Ascending aorta (tissue), 2 donors: Measurements from ENCODE around the gene MRM1. TPM values are rescaled to one million over a fixed set of nuclear protein-coding genes. Genes with fewer than 3 reads are reported as not detected.
A peak's percentile ranks its signal among the peaks of the same experiment; 100 is the strongest.
"Not testable (repeated sequence)": the region's sequence is repeated elsewhere in the genome, so short reads cannot be mapped to it uniquely, and the experiment has no call there.

ENCODE experiments used
- DNase-seq, 2 donors: peaks; one replicate each; pipeline ENCODE4 v3.0.0-alpha.2; 2019; ENCODE audit warnings: low spot score in 2 of 2
- H3K27ac ChIP-seq, 2 donors: fragments of 200-600 bp; sonication (generic); one replicate each; pipeline ENCODE4 v1.5.1; 2016 to 2017; ENCODE audit warnings: mild to moderate bottlenecking in 1 of 2
- H3K27me3 ChIP-seq: fragments of 200-600 bp; sonication (generic); one replicate; pipeline ENCODE4 v1.5.1; 2017
- H3K36me3 ChIP-seq, 2 donors: fragments of 200-600 bp; sonication (generic); one replicate each; pipeline ENCODE4 v1.5.1; 2016
- H3K4me1 ChIP-seq, 2 donors: fragments of 200-600 bp; sonication (generic); one replicate each; pipeline ENCODE4 v1.5.1; 2016 to 2017; ENCODE audit warnings: mild to moderate bottlenecking in 1 of 2
- H3K4me3 ChIP-seq, 2 donors: fragments of 200-600 bp; sonication (generic); one replicate each; pipeline ENCODE4 v1.5.1; 2016 to 2017; ENCODE audit warnings: mild to moderate bottlenecking in 1 of 2
- H3K9me3 ChIP-seq, 2 donors: fragments of 200-600 bp; sonication (generic); one replicate each; pipeline ENCODE4 v1.5.1; 2016
- intact Hi-C: fragments of 100-400 bp; cut with DNase I; formaldehyde crosslinking; loops from one replicate; pipeline ENCODE4 v1.15.1; 2023
- total RNA-seq: library from RNA; depleted of rRNA; stranded (reverse); fragments of >200 nt; gene quantifications from one replicate; pipeline ENCODE4 v1.1.0, GENCODE V29; 2016
- TF ChIP-seq, protein P1 (sequence below), 3 experiments: fragments of 200-600 bp in 2 of 3; fragments of 450-650 bp in 1 of 3; sonication (generic) in 2 of 3; IDR thresholded peaks; one replicate each; pipeline ENCODE4 v1.5.1; 2016 to 2019; ENCODE audit warnings: antibody characterized with exemption in 3 of 3, mild to moderate bottlenecking in 1 of 3, moderate library complexity in 1 of 3

The MRM1 gene
- total RNA-seq, 1 donor from 2014 or later, result not detected

DNA sequence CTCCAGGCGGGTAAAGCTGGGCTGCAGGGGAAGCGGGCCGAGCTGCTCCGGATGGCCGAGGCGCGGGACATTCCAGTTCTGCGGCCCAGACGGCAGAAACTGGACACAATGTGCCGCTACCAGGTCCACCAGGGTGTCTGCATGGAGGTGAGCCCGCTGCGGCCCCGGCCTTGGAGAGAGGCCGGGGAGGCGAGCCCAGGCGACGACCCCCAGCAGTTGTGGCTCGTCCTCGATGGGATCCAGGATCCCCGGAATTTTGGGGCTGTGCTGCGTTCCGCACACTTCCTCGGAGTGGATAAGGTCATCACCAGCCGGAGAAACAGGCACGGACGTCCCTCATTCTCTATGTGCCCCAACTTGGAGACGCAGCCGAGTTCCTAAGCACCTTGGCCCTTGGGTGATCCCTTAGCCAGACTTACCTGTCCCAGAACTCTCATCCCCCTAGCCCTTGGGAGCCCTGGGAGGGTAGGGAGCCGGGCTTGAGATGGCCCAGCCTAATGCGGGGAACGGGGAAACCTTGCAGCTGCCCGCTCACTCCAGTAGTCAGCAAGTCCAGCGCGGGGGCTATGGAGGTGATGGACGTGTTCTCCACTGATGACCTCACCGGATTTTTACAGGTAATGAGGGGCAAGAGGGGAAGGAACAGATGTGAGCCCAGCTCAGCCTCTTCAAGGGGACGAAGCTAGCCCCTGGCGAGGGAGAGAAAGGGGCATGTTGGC lies 806 bp downstream of the MRM1 start:
- Histone ChIP-seq H3K36me3 (no peaks in the 10 kb centered on the region), H3K27me3 (no peaks in the 10 kb centered on the region), H3K4me3 (peak overlapping the region; percentile 73 to 95), H3K4me1 (peaks cover 3 to 20% of the 10 kb centered on the region in 2 donors), H3K9me3 (no peaks in the 10 kb centered on the region), H3K27ac (peak overlapping the region; percentile 87)
- TF ChIP-seq, protein P1, sequence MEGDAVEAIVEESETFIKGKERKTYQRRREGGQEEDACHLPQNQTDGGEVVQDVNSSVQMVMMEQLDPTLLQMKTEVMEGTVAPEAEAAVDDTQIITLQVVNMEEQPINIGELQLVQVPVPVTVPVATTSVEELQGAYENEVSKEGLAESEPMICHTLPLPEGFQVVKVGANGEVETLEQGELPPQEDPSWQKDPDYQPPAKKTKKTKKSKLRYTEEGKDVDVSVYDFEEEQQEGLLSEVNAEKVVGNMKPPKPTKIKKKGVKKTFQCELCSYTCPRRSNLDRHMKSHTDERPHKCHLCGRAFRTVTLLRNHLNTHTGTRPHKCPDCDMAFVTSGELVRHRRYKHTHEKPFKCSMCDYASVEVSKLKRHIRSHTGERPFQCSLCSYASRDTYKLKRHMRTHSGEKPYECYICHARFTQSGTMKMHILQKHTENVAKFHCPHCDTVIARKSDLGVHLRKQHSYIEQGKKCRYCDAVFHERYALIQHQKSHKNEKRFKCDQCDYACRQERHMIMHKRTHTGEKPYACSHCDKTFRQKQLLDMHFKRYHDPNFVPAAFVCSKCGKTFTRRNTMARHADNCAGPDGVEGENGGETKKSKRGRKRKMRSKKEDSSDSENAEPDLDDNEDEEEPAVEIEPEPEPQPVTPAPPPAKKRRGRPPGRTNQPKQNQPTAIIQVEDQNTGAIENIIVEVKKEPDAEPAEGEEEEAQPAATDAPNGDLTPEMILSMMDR (IDR thresholded peaks at IDR 0.05), result no peak
- DNase-seq, result no peak
- intact Hi-C loops, result loop anchor here (2.0 to 5.0 kb wide), 4 partner anchors 345 to 1005 kb away; partner anchors contain the start of genes AATF, ACACA, SYNRG and TADA2A

DNA sequence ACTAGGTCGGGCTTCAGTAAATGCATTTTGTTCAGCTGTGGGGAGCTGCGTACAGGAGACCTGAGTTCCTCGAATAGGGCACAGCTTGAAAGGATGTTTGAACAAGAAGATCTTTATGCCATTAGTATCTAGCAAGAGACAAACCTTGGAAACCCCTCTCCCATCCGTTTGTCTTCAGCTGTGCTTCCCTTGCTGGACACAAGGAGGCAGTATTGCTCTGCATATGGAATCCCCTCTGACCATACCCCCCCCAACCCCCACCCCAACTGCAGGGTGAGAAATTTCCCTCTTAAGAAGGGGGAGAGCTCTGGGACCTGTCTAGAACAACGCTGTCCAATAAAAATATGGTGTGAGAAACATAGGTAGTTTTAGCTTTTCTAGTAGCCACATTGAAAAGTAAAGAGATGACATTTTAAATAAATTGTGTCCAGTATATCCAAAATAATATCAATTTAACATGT lies 1.6 kb downstream of the MRM1 start:
- peak overlapping the region; percentile 73 to 95 for H3K4me3 ChIP-seq
- H3K4me1 ChIP-seq, result peaks cover 3 to 20% of the 10 kb centered on the region in 2 donors
- intact Hi-C loops, result loop anchor here (2.0 to 5.0 kb wide), 4 partner anchors 344 to 1004 kb away; partner anchors contain the start of genes AATF, ACACA, SYNRG and TADA2A
- no peaks in the 10 kb centered on the region for H3K36me3 ChIP-seq
- no peaks in the 10 kb centered on the region for H3K9me3 ChIP-seq
- H3K27me3 ChIP-seq, result no peaks in the 10 kb centered on the region
- DNase-seq, result peak in 1 of 2 donors; percentile 80
- H3K27ac ChIP-seq, result no peak overlapping the region
- TF ChIP-seq, protein P1 (IDR thresholded peaks at IDR 0.05), result peak; percentile 33 to 81 (median 77)

DNA sequence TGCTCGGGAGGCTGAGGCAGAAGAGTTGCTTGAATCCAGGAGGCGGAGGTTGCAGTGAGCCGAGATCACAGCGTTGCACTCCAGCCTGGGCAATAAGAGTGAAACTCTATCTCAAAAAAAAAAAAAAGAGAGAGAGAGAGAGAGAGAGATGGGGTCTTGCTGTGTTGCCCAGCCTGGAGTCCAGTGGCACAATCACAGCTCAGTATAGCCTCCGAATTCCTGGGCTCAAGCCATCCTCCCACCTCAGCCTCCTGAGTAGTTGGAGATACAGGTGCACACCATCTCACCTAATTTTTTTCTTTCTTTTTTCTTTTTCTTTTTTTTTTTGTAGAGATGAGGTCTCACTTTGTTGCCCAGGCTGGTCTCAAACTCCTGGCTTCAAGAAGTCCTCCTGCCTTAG lies 3.6 kb downstream of the MRM1 start:
- H3K9me3 ChIP-seq, H3K36me3 ChIP-seq, DNase-seq, intact Hi-C loops, H3K27me3 ChIP-seq, H3K4me3 ChIP-seq, H3K27ac ChIP-seq: not testable (repeated sequence)
- H3K4me1 ChIP-seq, result peaks cover 3 to 23% of the 10 kb centered on the region in 2 donors

DNA sequence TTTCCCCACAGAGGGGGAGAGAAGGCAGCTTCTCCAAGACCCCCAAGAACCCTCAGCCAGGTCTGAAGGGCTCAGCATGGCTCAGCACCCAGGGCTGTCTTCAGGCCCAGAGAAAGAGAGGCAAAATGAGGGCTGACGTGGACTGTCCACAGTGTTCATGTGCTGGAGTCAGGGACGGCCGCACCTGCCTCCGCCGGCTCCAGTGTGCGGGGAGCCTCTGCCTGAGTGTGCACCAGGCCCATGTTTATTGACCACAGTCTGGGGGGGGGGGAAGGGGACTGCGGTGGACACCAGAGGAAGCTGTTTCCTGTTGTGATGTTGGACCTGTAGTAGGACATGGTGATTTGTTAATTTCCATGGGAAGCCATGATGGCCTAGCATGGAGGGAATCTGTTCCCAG lies 6.9 kb downstream of the MRM1 start:
- no peaks in the 10 kb centered on the region for H3K9me3 ChIP-seq
- no peaks in the 10 kb centered on the region for H3K27me3 ChIP-seq
- no peak overlapping the region for H3K4me3 ChIP-seq
- H3K36me3 ChIP-seq, result no peaks in the 10 kb centered on the region
- H3K27ac ChIP-seq, result no peak overlapping the region
- H3K4me1 ChIP-seq, result peaks cover 0 to 4% of the 10 kb centered on the region in 2 donors
- TF ChIP-seq, protein P1 (IDR thresholded peaks at IDR 0.05), result no peak
- no peak for DNase-seq
- intact Hi-C loops, result no loop called here

DNA sequence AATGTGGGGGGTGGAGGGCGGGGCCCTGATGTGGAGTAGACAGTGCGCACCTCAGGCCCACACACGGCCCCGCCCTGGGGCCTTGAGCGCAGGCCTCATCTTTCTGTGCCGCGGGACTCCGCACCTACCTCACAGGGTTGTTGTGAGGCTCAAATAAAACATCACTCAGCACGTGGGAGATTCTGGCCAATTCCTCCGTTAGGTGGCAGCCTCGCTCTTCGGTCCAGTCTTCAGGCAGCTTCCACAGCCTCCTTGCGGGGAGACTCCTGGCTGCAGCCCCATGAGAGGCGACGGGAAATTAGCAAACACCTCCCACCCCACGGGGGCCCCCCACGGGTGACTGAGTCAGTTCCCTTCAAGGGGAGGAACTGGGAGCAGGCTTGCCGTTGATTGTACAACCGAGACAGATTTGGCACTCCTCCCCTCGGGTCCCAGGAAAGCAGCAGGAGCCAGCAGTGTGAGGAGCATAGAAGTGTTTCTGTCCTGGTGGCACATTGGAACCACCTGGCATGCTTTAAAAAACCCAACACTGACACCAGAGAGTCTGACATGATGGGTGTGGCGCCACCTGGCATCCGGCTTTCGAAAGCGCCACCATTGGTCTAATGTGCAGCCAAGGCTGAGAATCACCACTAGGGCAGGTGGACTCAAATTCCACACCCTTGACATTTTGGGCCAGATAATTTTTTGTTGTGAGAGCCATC lies 7.6 kb downstream of the MRM1 start:
- Histone ChIP-seq H3K27me3 (no peaks in the 10 kb centered on the region), H3K4me3 (no peak overlapping the region), H3K27ac (no peak overlapping the region), H3K9me3 (no peaks in the 10 kb centered on the region), H3K36me3 (no peaks in the 10 kb centered on the region), H3K4me1 (peaks cover 0 to 3% of the 10 kb centered on the region in 2 donors)
- TF ChIP-seq, protein P1 (IDR thresholded peaks at IDR 0.05), result peak; percentile 3 to 43 (median 20)
- DNase-seq, result no peak
- intact Hi-C loops, result no loop called here

DNA sequence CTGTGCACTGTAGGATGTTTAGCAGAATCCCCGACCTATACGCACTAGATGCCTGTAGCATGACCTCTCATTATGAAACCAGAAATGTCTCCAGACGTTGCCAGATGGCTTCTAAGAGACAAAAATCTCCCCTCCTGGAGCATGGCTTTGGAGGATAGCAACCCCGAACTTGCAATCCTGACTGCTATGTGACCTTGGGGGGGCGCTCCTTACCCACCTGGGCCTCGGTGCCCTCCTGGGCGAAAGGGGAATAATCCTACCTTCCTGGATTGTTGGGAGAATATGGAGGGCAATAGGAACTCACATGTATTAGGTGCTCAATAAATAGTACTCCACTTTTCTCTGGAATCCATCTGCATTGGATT lies 8.1 kb downstream of the MRM1 start:
- H3K27ac ChIP-seq, result no peak overlapping the region
- TF ChIP-seq, protein P1 (IDR thresholded peaks at IDR 0.05), result no peak
- intact Hi-C loops, result no loop called here

More for the DNA sequence above, 8.1 kb downstream of the MRM1 start:
- H3K4me1 ChIP-seq, result peaks cover 0 to 3% of the 10 kb centered on the region in 2 donors
- no peaks in the 10 kb centered on the region for H3K36me3 ChIP-seq
- H3K27me3 ChIP-seq, result no peaks in the 10 kb centered on the region
- no peak for DNase-seq
- no peak overlapping the region for H3K4me3 ChIP-seq
- no peaks in the 10 kb centered on the region for H3K9me3 ChIP-seq
